Esophagus muscularis mucosa (tissue), 4 donors: ENCODE data around the gene TTC27. TPM values are rescaled to one million over a fixed set of nuclear protein-coding genes. Genes with fewer than 3 reads are reported as not detected.

ENCODE experiments used
- DNase-seq: peaks from one replicate; pipeline ENCODE4 v3.0.0-alpha.2; 2017; ENCODE audit errors: extremely low spot score
- H3K27ac ChIP-seq, 4 donors: fragments of 200-600 bp; sonication (generic); replicated peaks in 1 of 4; 1 replicate in 3 of 4; 2 replicates in 1 of 4; pipeline ENCODE4 v1.5.1; 2016 to 2019; ENCODE audit warnings: mild to moderate bottlenecking in 1 of 4
- H3K27me3 ChIP-seq, 4 donors: fragments of 200-600 bp; sonication (generic); one replicate each; pipeline versions ENCODE4 v1.5.1 to v1.6.0; 2016 to 2019
- H3K36me3 ChIP-seq, 4 donors: fragments of 200-600 bp; sonication (generic); one replicate each; pipeline ENCODE4 v1.5.1; 2016 to 2019
- H3K4me1 ChIP-seq, 4 donors: fragments of 200-600 bp; sonication (generic); one replicate each; pipeline ENCODE4 v1.5.1; 2016 to 2019
- H3K4me3 ChIP-seq, 4 donors: fragments of 200-600 bp; sonication (generic); 1 replicate in 2 of 4; 2 replicates in 2 of 4; pipeline ENCODE4 v1.5.1; 2016 to 2019; ENCODE audit warnings: mild to moderate bottlenecking in 4 of 4, moderate library complexity in 1 of 4
- H3K9me3 ChIP-seq, 4 donors: fragments of 200-600 bp; sonication (generic); 1 replicate in 3 of 4; 2 replicates in 1 of 4; pipeline ENCODE4 v1.5.1; 2016 to 2019
- CTCF ChIP-seq, 3 experiments: fragments of 200-600 bp in 2 of 3; fragments of 450-650 bp in 1 of 3; sonication (generic) in 2 of 3; IDR thresholded peaks; one replicate each; pipeline ENCODE4 v1.5.1; 2017 to 2019; ENCODE audit warnings: antibody characterized with exemption in 3 of 3, mild to moderate bottlenecking in 2 of 3, moderate library complexity in 1 of 3
- EP300 ChIP-seq: sonication (generic); formaldehyde crosslinking; IDR thresholded peaks from one replicate; pipeline ENCODE4 v1.6.1; 2017; ENCODE audit warnings: antibody characterized with exemption
- POLR2A ChIP-seq: fragments of 450-650 bp; IDR thresholded peaks from one replicate; pipeline ENCODE4 v1.6.1; 2017; ENCODE audit warnings: antibody characterized with exemption, moderate library complexity, mild to moderate bottlenecking, low read depth
- POLR2AphosphoS5 ChIP-seq, 2 donors: sonication (generic); formaldehyde crosslinking; IDR thresholded peaks; one replicate each; pipeline ENCODE4 v1.6.1; 2017; ENCODE audit warnings: antibody characterized with exemption in 2 of 2
- WGBS: methylation state at CpG from one replicate; pipeline ENCODE4 v1.1.5; 2018; 5-methylcytosine and 5-hydroxymethylcytosine counted together
- intact Hi-C: fragments of 100-400 bp; cut with DNase I; formaldehyde crosslinking; loops from one replicate; pipeline ENCODE4 v1.15.1; 2023
- total RNA-seq, 4 donors: library from RNA; depleted of rRNA; stranded (reverse); fragments of >200 nt; gene quantifications; one replicate each; pipeline versions ENCODE4 v1.1.0 to v1.2.1, GENCODE V29; 2016

The TTC27 gene
- 10 to 100 TPM in 3 of 4 donors, 1 to 10 TPM in 1; 9.8 to 13.7 (median 12.3) TPM for total RNA-seq

GRCh38 chr2:32627814-32628579 lies at the start of gene TTC27:
TTC27 (plus strand) TSS chr2:32628050; CDS start chr2:32628293, 243 bp downstream.
- H3K4me1 ChIP-seq, result peaks cover 19 to 36% (median 29%) of the 10 kb centered on the region in 4 donors
- peak; percentile 98 for DNase-seq
- peaks cover 0 to 27% (median 15%) of the 10 kb centered on the region in 4 donors for H3K36me3 ChIP-seq
- H3K4me3 ChIP-seq, result peak within 1 kb of the TSS; percentile 73 to 89 (median 78)
- peak; percentile 59 to 88 for TF ChIP-seq POLR2AphosphoS5 (IDR thresholded peaks at IDR 0.05)
- no peak for TF ChIP-seq POLR2A
- TF ChIP-seq CTCF (IDR thresholded peaks at IDR 0.05), result peak in 1 of 3 experiments; percentile 21
- no peak for TF ChIP-seq EP300
- no peaks in the 10 kb centered on the region for H3K9me3 ChIP-seq
- WGBS, result under 1% methylated on average over 18 of the region's 39 CpGs
- H3K27me3 ChIP-seq, result no peaks in the 10 kb centered on the region
- intact Hi-C loops, result no loop called here
- peak within 1 kb of the TSS; percentile 74 to 80 (median 77) for H3K27ac ChIP-seq

DNA sequence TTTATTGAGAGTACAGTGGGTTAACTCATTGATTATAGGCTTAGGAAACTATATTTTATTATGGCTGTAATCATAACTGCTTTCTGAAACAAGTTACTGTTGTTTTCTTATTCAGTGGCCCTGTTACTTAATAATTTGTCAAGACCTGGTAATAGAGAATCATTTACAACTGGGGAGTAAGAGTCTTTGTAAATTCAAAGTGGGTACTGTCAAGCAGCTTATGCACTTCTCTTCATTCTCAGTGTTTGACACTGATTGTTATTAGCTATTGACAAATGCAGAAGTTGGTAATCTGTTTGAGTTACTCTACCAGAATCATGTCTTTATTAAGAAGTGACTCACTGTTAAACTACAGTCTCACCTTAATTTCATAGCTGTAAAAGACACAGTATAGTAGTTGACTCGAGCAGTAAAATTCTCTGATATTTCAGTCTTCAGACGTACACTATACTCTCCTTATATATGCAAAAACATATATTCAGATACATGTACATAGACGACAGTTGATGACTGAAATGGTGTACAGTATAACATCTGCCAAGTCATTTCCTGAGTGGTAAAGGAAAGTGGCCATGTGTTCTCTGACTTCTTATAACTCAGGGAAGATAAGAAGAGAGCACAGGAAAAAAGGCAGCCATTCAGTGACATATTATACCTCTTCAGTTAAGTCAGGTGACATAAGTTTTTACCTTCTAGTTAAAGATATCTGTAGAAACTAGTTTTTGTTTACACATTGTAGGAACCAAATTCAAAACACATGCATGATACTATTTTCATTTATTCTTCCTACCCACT lies 36.0 kb upstream of the TTC27 start:
- intact Hi-C loops, result no loop called here

DNA sequence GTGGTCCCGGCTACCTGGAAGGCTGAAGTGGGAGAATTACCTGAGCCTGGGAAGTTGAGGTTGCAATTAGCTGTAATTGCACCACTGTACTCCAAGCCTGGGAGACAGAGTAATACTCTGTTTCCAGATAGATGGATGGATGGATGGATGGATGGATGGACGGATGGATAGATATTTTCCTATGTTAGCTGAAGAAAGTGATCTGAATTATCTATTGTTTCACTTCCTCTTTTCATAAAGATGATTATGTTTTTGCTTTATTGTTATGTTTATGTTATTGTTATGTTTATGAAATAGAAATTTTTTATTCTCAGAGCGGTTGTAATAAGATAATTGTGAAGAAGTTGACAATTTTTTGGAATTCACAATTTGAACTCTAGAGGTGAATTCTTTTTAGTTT lies 33.3 kb upstream of the TTC27 start:
- Histone ChIP-seq H3K27me3 (no peaks in the 10 kb centered on the region), H3K27ac (no peak overlapping the region), H3K9me3 (no peaks in the 10 kb centered on the region), H3K4me1 (no peaks in the 10 kb centered on the region), H3K4me3 (no peak overlapping the region), H3K36me3 (peaks cover 3 to 33% (median 10%) of the 10 kb centered on the region in 4 donors)
- intact Hi-C loops, result no loop called here
- WGBS, result 94% methylated on average over 3 of the region's 3 CpGs
- TF ChIP-seq CTCF (IDR thresholded peaks at IDR 0.05), result no peak
- no peak for TF ChIP-seq EP300
- TF ChIP-seq POLR2A, result no peak
- no peak for TF ChIP-seq POLR2AphosphoS5 (IDR thresholded peaks at IDR 0.05)
- no peak for DNase-seq

More for the DNA sequence above, 36.0 kb upstream of the TTC27 start:
- Histone ChIP-seq H3K4me1 (no peaks in the 10 kb centered on the region), H3K36me3 (peaks cover 0 to 20% (median 0%) of the 10 kb centered on the region in 4 donors), H3K4me3 (no peak overlapping the region), H3K27me3 (no peaks in the 10 kb centered on the region), H3K27ac (no peak overlapping the region), H3K9me3 (no peaks in the 10 kb centered on the region)
- TF ChIP-seq CTCF (IDR thresholded peaks at IDR 0.05) (no peak), POLR2A (no peak), POLR2AphosphoS5 (IDR thresholded peaks at IDR 0.05) (no peak), EP300 (no peak)
- WGBS, result 68% methylated on average over 3 of the region's 3 CpGs
- DNase-seq, result no peak

DNA sequence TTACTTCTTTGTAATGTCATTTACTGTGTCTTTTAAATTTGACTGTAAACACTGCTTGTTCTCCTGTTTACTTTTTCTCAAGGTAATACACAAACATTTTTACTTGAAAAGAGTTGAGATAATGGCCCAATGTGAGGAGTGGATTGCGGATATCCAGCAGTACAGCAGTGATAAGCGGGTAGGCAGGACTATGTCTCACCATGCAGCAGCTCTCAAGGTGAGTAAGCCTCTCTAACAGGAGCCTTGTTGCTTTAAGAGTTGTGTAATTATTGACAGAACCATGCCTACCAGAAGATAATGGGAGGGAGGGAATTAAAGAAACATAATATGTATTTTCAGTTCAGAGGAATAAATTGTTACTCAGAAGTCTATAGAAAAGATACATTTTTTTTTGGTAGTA lies 16.5 kb upstream of the TTC27 start:
- no peak overlapping the region for H3K27ac ChIP-seq
- WGBS, result 98% methylated on average over 2 of the region's 2 CpGs
- no peaks in the 10 kb centered on the region for H3K9me3 ChIP-seq
- H3K4me3 ChIP-seq, result no peak overlapping the region
- H3K36me3 ChIP-seq, result peaks cover 19 to 93% (median 83%) of the 10 kb centered on the region in 4 donors
- H3K27me3 ChIP-seq, result no peaks in the 10 kb centered on the region
- TF ChIP-seq CTCF (IDR thresholded peaks at IDR 0.05) (no peak), EP300 (no peak), POLR2AphosphoS5 (IDR thresholded peaks at IDR 0.05) (no peak), POLR2A (no peak)
- no peak for DNase-seq
- intact Hi-C loops, result no loop called here
- no peaks in the 10 kb centered on the region for H3K4me1 ChIP-seq
